HUDEP-2 (cell line): ENCODE data around the gene CYP2F1.

Experiments used
- DNase-seq, 76 experiments: peaks; one replicate each; lab custom pipeline; 2025; ENCODE audit not compliant: unreplicated experiment in 76 of 76; lab: John Stamatoyannopoulos, UW

Gene CYP2F1

GRCh38 chr19:41174297-41174928 lies 60.2 kb downstream of the CYP2F1 start:
- DNase-seq, result no peak

- peak in 2 of 76 experiments; percentile 5 to 9 for DNase-seq
Measured at GRCh38 chr19:41175801-41176777, 61.9 kb downstream of the CYP2F1 start.
